D721Med (cell line): ENCODE measurements around the gene RDH8.

Experiments used
- DNase-seq: peaks from one replicate; pipeline ENCODE4 v3.0.0; 2011; ENCODE audit warnings: low spot score; ENCODE audit not compliant: insufficient read length
- FAIRE-seq: peaks from 2 replicates; lab custom pipeline; 2011; peaks lifted over from hg19 to GRCh38; lab: Jason Lieb, UNC
- CTCF ChIP-seq: IDR thresholded peaks from 2 replicates; pipeline ENCODE4 v1.5.1; 2012; ENCODE audit warnings: mild to moderate bottlenecking, control low read depth; ENCODE audit not compliant: insufficient read depth; ENCODE audit errors: missing control alignments

Gene RDH8

GRCh38 chr19:9971166-9971897, 42.0 kb upstream of the RDH8 start:
- DNase-seq: no peak
- TF ChIP-seq CTCF: no peak
- FAIRE-seq: no peak

- TF ChIP-seq CTCF: no peak
- FAIRE-seq (no peak), DNase-seq (no peak)
Observed at GRCh38 chr19:9972103-9972502, 41.2 kb upstream of the RDH8 start.

GRCh38 chr19:9981406-9982260, 31.6 kb upstream of the RDH8 start:
- DNase-seq (no peak), FAIRE-seq (no peak)
- no peak for TF ChIP-seq CTCF

DNA sequence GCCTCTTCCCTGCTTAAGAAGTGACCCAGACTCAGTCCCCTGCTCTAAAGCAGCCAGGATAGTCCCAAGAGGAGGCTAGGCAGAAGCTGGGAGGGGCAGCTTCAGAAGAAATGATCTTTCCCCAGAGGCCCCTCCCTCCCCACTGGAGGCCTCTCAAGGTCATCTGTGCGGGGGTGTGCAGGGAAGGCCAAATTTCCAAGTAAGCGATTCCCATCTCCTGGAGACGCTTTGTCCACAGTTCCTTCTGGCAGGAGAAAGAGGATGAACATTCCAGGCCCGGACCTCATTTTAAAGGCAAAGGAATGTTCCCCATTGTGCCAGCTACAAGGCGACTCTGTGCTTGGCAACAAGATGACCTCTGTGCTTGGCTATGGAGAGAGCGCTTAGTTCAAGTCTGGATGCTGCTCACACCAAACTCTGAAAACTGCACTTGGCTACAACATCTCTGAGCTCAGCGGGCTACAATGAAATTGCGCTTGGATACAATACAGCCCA, 26.4 kb upstream of the RDH8 start:
- TF ChIP-seq CTCF: no peak
- no peak for DNase-seq
- no peak for FAIRE-seq

- DNase-seq: no peak
- no peak for FAIRE-seq
- no peak for TF ChIP-seq CTCF
Observed at GRCh38 chr19:9989504-9989903, 23.8 kb upstream of the RDH8 start.

DNA sequence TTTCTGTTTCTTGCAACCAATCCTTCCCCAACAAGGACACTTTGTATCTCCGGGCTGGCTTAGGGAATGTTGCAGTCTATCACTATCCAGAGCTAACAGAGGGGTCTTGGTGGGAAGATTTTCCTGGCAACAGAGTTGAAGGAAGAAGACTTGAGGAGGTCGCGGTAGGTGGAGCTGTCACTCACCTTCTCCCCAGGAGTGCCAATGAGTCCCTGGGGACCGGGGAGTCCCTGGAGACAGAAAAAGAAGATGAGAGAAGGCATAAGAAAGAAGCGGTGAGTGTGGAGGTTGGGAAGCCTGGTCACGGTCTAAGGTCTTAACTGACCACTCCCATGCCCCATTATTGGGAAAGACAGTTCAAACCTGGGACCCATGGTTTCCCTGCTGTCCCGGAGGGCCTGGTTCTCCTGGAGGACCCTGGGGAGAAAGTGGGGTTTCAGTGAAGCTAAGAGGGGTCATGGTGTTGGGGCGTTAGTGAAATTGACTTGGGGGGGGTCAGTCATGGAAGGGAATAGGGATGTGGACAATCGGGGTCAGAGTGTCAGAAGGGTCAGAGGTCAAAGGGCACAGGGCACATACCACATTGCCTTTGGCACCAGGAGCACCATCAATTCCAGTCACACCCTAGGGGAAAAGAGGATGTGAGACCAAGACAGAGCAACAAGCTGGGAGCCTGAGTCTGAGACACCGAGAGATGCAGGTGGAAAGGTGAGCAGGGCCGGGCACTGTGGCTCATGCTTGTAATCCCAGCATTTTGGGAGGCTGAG, 21.7 kb upstream of the RDH8 start:
- TF ChIP-seq CTCF: no peak
- FAIRE-seq (no peak), DNase-seq (no peak)
